Activated T-helper 17 cell treated with anti-CD3 and anti-CD28 coated beads, Interleukin-2, amount 50 U/mL, for 72 hours (primary cell): ENCODE results near the gene COA3. TPM values are rescaled to one million over a fixed set of nuclear protein-coding genes. Genes with fewer than 3 reads are reported as not detected.
A peak's percentile ranks its signal among the peaks of the same experiment; 100 is the strongest.

Source experiments
- ATAC-seq: fragments of 150-1000 bp; cut with Tn5 transposase; replicated peaks from 2 replicates; pipeline ENCODE4 v1.10.0; 2021; ENCODE audit warnings: mild to moderate bottlenecking, moderate library complexity
- H3K27ac Mint-ChIP-seq: one replicate; pipeline ENCODE4 v1.8.0; 2022; ENCODE audit warnings: mixed read lengths
- H3K27me3 Mint-ChIP-seq: one replicate; pipeline ENCODE4 v1.8.0; 2022; ENCODE audit warnings: mixed read lengths
- H3K36me3 Mint-ChIP-seq: one replicate; pipeline ENCODE4 v1.8.0; 2022; ENCODE audit warnings: low read depth, mild to moderate bottlenecking, mixed read lengths
- H3K4me1 Mint-ChIP-seq: one replicate; pipeline ENCODE4 v1.8.0; 2022; ENCODE audit warnings: mixed read lengths
- H3K4me3 Mint-ChIP-seq: one replicate; pipeline ENCODE4 v1.8.0; 2022; ENCODE audit warnings: mild to moderate bottlenecking, mixed read lengths
- H3K9me3 Mint-ChIP-seq: one replicate; pipeline ENCODE4 v1.8.0; 2022; ENCODE audit warnings: mixed read lengths
- total RNA-seq, 2 donors: library from RNA; stranded (reverse); gene quantifications; one replicate each; pipeline ENCODE4 v1.2.3, GENCODE V29; 2022

The COA3 gene, protein sequence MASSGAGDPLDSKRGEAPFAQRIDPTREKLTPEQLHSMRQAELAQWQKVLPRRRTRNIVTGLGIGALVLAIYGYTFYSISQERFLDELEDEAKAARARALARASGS
- 10 to 100 TPM; 18.6 to 31.2 TPM for total RNA-seq

DNA sequence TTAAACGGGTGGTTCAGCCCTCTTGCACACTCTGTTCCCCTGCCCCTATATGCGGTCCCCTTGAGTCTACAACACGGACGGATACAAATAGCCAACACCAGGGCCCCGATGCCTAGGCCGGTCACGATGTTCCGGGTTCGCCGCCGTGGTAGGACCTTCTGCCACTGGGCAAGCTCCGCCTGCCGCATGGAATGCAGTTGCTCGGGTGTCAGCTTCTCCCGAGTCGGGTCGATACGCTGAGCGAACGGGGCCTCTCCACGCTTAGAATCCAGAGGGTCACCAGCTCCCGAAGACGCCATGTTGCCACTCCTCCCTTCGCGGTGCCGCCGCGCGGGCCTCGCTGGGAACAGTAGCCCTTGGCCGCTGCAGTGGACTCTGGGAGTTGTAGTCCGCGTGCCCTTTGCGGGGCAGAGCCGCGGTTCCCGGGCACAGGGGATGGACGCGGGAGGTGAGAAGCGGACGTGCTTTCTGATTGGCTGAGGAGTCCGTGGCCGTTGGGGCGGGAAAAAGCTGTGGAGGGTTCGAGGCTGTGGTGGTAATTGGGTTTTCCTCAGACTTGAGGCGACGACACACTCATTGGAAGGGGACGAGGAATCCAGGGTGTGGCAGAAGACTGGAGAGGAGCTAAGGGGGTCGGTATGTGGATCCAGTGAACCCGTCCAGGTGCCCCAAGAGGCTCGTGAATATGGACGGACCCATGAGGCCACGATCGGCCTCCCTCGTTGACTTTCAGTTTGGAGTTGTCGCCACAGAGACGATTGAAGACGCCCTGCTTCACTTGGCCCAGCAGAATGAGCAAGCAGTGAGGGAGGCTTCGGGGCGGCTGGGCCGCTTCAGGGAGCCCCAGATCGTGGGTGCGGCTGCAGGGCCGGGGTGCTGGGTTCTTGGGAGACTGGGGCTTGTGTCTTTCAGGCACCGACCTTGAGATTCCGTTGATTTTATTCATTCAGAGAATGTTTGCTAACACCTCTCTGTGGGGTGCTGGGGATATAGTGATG, at the start of gene COA3, which contains the start of gene CNTD1:
TSS of gene COA3 (minus strand) at position 322 of the 998 bp plus-strand sequence. CDS start at position 299, 23 bp downstream.
TSS of gene CNTD1 (plus strand) at position 479 of the 998 bp plus-strand sequence. CDS start at position 686, 207 bp downstream.
- Mint-ChIP-seq H3K9me3 (peaks cover 4% of the 10 kb centered on the region), H3K27ac (peak within 1 kb of the TSS; percentile 95), H3K27me3 (peaks cover 3% of the 10 kb centered on the region), H3K4me3 (peak within 1 kb of the TSS; percentile 98), H3K4me1 (peaks cover 12% of the 10 kb centered on the region), H3K36me3 (peaks cover 6% of the 10 kb centered on the region)
- ATAC-seq: peak; percentile 98

DNA sequence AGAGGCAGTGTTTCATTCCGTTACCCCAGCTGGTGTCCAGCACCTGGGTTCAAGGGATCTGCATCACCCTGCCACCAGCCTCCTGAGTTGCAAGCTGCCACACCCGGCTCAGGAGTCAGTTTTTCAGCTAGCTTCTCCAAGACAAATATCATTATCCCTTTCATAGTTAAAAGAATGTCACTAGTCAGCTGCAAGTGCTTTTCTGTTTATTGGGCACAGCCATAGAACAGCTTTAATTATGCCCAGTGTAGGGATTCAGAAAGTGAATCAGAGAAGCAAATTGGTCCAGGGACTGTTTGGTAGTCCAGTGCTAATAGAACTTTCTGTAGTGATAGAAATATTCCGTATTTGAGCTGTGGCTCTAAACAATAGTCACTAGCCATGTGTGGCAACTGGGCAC, 49.6 kb upstream of the COA3 start:
- Mint-ChIP-seq H3K9me3 (no peaks in the 10 kb centered on the region), H3K4me3 (no peak overlapping the region), H3K27ac (no peak overlapping the region), H3K36me3 (peaks cover 34% of the 10 kb centered on the region), H3K27me3 (peaks cover 7% of the 10 kb centered on the region), H3K4me1 (peaks cover 20% of the 10 kb centered on the region)
- no peak for ATAC-seq

DNA sequence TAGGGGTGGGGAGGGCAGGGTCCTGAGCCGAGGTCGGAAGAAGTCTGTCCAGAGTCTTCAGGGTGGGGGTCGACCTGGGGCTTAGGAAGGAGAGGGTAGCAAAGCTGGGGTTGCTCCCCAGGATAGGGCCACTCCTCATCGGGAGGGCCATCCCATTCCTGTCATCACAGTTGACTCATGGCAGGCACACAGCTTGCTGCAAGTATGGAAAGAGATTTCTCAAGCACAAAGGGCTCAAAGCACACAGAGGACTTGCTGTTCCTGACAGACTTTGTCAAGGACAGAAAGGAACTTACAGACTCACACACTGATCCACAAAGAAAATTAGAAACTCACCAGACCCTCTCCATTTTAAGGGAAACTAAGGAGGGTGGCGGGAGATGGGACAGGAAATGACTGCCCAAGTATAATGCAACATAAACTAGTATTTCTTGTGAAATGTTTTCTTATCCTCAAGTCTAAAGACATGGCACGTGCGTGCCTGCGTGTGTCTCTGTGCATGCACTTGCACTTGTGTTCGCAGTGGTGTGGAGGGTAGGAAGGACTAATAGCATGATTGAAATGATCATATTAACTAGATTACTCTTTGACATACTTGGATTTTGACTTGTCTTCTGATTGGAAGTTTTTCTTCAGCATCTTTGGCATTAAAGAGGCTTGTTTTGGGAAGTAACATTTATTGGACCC, 48.2 kb upstream of the COA3 start:
- peaks cover 47% of the 10 kb centered on the region for H3K36me3 Mint-ChIP-seq
- H3K4me3 Mint-ChIP-seq: peak overlapping the region; percentile 52
- peak overlapping the region; percentile 80 for H3K27ac Mint-ChIP-seq
- ATAC-seq: no peak
- H3K9me3 Mint-ChIP-seq: no peaks in the 10 kb centered on the region
- H3K27me3 Mint-ChIP-seq: peaks cover 3% of the 10 kb centered on the region
- peaks cover 24% of the 10 kb centered on the region for H3K4me1 Mint-ChIP-seq

DNA sequence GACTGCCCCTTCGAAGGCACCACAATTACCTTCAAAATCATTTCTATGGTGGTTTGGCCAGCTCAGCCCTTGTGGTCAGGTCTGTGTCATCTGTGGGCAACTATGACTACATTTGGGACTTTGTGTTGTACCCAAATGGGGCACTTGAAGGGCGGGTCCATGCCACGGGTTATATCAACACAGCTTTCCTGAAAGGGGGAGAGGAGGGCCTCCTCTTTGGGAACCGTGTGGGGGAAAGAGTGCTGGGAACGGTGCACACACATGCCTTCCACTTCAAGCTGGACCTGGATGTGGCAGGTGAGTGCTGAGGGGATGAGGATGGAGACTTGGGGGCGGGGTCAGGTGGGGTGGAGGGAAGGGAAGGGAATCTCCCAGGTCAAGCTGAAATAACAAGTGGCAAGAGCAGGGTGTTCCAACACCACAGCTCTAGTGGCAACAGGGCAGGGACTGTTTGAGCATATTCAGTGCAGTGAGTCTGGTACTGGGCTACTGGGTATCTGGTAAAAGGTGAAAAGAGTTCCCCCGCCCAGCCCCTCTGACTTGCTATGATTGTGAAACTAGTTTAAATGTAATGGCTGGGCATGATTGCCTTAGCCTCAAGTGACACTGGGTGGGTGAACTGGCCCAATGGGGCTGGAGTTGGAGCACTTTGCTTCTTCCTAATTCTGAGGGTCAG, 47.6 kb upstream of the COA3 start:
- Mint-ChIP-seq H3K4me1 (peaks cover 24% of the 10 kb centered on the region), H3K9me3 (no peaks in the 10 kb centered on the region), H3K36me3 (peaks cover 54% of the 10 kb centered on the region), H3K4me3 (peak overlapping the region; percentile 52), H3K27me3 (peaks cover 3% of the 10 kb centered on the region), H3K27ac (peak overlapping the region; percentile 80)
- peak; percentile 91 for ATAC-seq

DNA sequence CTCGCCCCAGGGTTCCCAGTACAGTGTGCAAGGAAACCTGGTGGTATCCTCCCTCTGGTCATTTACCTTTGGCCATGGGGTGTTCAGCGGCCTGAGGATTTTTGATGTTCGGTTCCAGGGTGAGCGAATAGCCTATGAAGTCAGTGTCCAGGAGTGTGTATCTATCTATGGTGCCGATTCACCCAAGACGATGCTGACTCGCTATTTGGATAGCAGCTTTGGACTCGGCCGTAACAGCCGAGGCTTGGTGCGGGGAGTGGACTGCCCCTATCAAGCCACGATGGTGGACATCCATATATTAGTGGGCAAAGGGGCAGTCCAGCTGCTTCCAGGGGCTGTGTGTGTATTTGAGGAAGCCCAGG, 47.0 kb upstream of the COA3 start:
- peak overlapping the region; percentile 80 for H3K27ac Mint-ChIP-seq
- peaks cover 59% of the 10 kb centered on the region for H3K36me3 Mint-ChIP-seq
- H3K9me3 Mint-ChIP-seq: no peaks in the 10 kb centered on the region
- peak; percentile 1 for ATAC-seq
- peak overlapping the region; percentile 52 for H3K4me3 Mint-ChIP-seq
- H3K27me3 Mint-ChIP-seq: peaks cover 3% of the 10 kb centered on the region
- H3K4me1 Mint-ChIP-seq: peaks cover 24% of the 10 kb centered on the region

DNA sequence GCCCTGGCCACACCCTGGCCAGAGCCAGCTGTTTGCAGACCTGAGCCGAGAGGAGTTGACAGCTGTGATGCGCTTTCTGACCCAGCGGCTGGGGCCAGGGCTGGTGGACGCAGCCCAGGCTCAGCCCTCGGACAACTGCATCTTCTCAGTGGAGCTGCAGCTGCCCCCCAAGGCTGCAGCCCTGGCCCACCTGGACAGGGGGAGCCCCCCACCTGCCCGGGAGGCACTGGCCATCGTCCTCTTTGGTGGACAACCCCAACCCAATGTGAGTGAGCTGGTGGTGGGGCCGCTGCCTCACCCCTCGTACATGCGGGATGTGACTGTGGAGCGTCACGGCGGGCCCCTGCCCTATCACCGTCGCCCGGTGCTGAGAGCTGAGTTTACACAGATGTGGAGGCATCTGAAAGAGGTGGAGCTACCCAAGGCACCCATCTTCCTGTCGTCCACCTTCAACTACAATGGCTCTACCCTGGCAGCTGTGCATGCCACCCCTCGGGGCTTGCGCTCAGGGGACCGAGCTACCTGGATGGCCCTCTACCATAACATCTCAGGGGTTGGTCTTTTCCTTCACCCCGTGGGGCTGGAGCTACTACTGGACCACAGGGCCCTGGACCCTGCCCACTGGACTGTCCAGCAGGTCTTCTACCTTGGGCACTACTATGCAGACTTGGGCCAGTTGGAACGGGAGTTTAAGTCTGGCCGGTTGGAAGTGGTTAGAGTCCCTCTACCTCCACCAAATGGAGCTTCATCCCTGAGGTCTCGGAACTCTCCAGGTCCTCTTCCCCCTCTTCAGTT, 46.5 kb upstream of the COA3 start:
- Mint-ChIP-seq H3K27me3 (no peaks in the 10 kb centered on the region), H3K4me1 (peaks cover 24% of the 10 kb centered on the region), H3K4me3 (peak overlapping the region; percentile 52), H3K36me3 (peaks cover 65% of the 10 kb centered on the region), H3K27ac (peak overlapping the region; percentile 80), H3K9me3 (no peaks in the 10 kb centered on the region)
- ATAC-seq: no peak

DNA sequence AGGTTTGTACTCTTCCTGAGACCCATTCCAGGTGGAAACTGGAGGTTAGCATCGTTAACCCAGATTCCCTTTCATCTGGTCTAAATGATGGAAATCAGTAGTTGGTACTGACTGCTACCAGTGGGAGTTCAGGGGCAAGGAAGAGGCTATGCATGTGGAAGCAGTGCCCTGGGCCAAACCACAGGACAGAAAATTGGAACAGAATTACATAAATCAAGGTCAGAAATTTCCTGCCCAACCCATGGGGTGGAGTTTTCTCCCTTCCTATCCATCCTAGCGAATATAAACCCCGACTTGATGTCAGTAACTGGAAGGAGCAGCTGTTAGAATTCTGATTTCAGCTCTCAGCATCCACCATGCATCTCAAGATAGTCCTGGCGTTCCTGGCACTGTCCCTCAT, 45.8 kb upstream of the COA3 start, which contains the start of gene AOC2:
TSS of gene AOC2 (plus strand) at position 310 of the 400 bp plus-strand sequence. CDS start at position 357, 47 bp downstream.
- H3K4me3 Mint-ChIP-seq: peak within 1 kb of the TSS; percentile 52
- ATAC-seq: no peak
- peaks cover 72% of the 10 kb centered on the region for H3K36me3 Mint-ChIP-seq
- peaks cover 24% of the 10 kb centered on the region for H3K4me1 Mint-ChIP-seq
- peak within 1 kb of the TSS; percentile 80 for H3K27ac Mint-ChIP-seq
- H3K9me3 Mint-ChIP-seq: no peaks in the 10 kb centered on the region
- no peaks in the 10 kb centered on the region for H3K27me3 Mint-ChIP-seq

DNA sequence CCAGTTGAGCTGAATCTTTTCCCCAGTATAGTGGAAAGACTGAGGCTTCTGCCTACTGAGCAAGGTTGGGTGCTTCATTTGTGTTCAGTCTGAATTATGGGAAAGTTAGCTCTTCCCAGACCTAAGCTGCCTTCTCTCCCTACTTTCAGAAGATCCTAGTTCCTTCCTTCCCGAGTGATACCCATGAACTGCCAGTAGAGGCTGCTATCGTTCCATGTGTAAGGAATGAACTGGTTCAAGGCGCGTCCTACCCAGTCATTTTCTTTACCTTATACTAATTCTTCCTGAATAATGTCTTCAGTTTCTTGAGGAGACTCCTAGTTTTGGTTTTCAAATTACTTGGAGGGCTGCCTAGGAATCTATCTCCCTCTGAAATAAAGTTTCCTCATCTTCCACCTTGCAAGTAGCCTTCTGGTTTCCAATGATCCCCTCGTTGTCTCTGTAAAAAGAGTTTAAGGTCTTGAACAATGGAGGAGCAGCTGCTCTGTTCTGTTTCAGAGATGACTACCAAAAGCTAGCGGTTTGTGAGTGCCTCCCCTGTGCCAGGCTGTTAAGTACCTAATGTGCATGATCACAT, 44.9 kb upstream of the COA3 start:
- Mint-ChIP-seq H3K27ac (no peak overlapping the region), H3K27me3 (no peaks in the 10 kb centered on the region), H3K9me3 (no peaks in the 10 kb centered on the region), H3K36me3 (peaks cover 80% of the 10 kb centered on the region), H3K4me3 (no peak overlapping the region), H3K4me1 (peaks cover 24% of the 10 kb centered on the region)
- ATAC-seq: no peak

DNA sequence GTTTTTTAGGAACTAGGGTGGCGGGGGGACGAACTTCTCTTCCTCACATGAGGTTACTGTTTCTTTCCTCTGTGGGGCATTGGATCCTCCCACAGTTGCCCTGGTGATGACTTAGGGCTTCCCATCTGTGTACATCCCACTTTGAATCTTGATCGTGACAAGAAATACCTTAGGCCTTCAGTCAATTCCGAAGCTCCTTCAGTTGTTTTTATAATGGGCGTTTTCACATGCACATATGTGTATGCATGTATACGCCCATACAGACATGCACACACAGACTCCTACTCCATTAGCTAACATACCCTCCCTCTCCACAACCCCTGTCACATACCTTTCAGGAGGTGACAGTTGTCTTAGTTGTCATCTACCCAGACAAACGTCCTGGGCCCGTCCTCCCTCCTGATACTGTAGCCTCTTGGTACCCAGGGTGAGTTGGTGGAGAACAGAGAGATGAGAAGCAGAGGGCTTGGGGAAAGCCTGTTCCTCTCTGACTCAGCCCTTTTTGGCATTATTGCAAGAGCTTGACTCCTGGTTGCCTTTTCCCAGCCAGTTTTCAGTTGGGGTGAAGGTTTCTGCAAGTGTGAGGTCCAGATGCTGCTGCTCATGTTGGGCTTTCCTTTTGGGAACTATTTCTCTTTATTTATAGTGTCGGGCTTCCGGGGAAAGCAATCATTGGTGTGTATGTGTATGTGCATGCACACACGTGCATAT, 43.6 kb upstream of the COA3 start:
- no peak for ATAC-seq
- no peak overlapping the region for H3K27ac Mint-ChIP-seq
- H3K4me1 Mint-ChIP-seq: peaks cover 24% of the 10 kb centered on the region
- H3K4me3 Mint-ChIP-seq: no peak overlapping the region
- no peaks in the 10 kb centered on the region for H3K9me3 Mint-ChIP-seq
- H3K36me3 Mint-ChIP-seq: peaks cover 93% of the 10 kb centered on the region
- no peaks in the 10 kb centered on the region for H3K27me3 Mint-ChIP-seq

DNA sequence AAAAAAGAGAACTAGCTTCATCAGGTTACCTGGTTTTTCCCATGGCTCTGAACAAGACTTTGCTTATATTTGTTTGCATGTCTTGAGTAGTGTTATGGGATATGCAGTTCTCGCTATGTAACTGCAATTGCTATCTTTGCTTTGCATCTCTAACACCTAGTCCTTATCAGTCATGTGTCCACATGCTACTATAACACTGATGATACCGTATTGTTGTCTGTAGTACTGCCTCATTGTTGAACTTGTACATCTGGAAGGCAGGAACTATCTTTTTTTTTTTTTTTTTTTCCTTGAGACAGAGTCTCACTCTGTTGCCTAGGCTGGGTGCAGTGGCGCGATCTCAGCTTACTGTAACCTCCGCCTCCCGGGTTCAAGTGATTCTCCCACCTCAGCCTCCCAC, 37.2 kb upstream of the COA3 start:
- Mint-ChIP-seq H3K27ac (no peak overlapping the region), H3K4me3 (no peak overlapping the region), H3K4me1 (peaks cover 8% of the 10 kb centered on the region), H3K36me3 (peaks cover 76% of the 10 kb centered on the region), H3K9me3 (no peaks in the 10 kb centered on the region), H3K27me3 (no peaks in the 10 kb centered on the region)
- no peak for ATAC-seq

DNA sequence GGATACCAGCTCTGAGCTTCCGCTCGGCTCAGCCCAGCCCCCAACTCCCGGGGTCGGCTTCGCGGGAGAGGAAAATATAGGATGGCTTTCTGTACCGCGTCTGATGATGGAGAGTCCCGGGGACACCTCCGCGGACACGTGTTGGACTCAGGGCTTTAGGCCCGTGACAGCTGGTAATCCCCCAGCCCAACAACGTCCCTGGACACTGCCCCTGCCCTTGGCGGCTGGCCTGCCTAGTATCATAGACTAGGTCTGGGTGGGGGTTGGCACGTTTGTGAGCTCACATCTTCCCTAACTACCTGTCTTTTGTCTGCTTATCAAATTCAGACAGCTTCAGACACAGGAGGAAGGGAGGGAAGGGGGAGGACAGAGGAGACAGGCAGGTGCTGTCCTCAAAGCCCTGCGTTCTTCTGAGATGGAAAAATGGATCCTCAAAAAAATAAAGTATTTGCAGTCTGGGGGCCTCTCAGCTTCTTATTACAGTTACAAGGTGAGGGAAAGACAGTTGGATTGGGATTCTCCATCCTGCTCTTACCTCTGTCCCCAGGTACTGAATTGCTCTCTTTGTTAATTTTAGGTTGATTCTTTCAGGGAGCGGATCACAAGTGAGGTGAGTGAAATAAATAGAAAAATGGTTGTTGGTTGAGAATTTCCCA, 35.4 kb upstream of the COA3 start:
- Mint-ChIP-seq H3K27me3 (no peaks in the 10 kb centered on the region), H3K4me3 (peak overlapping the region; percentile 92), H3K27ac (peak overlapping the region; percentile 95), H3K9me3 (no peaks in the 10 kb centered on the region), H3K4me1 (peaks cover 8% of the 10 kb centered on the region), H3K36me3 (peaks cover 58% of the 10 kb centered on the region)
- ATAC-seq: no peak

DNA sequence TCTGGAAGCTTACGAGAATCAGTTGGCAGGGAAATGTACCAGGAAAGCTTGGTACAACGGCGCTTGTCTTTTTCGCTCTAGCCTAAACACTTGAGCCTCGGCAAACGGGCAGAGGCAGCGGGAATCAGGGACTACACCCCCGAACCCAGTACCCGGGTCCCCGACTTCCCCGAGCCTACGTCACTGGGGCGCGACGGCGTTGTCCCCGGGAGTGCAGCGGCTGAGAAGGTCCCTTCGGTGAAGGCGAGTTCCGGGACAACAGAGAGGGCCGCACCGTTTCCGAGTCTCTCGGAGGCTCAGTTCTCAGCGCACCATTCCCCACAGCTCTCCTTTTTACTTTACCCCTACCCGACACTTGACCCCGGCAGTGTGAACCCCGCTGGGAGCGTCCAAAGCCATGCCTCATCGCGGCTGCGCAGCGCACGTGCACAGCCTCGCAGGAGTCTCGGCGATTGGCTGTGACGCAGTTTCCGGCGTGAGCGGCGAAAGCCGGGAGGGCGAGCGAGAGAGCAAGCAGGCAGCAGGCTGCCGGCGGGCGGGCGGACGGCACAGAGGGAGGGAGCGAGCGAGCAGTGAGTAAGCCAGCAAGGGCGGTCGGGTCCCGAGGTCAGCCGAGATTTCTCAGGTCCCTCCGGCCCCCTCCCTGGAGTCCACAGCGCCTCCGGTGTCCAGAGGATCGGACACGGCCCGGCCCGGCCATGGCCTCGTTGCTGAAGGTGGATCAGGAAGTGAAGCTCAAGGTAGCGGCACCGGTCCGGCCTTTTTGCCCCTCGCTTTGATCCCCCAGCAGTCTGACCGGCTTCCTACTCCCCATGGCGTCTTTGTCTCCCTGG, 34.6 kb upstream of the COA3 start, which contains the start of gene PSME3:
TSS of gene PSME3 (plus strand) at position 464 of the 833 bp plus-strand sequence. CDS start at position 699, 235 bp downstream.
- peak; percentile 91 for ATAC-seq
- Mint-ChIP-seq H3K4me3 (peak within 1 kb of the TSS; percentile 92), H3K36me3 (peaks cover 50% of the 10 kb centered on the region), H3K4me1 (peaks cover 8% of the 10 kb centered on the region), H3K27ac (peak within 1 kb of the TSS; percentile 95), H3K27me3 (no peaks in the 10 kb centered on the region), H3K9me3 (no peaks in the 10 kb centered on the region)
